ENCODE measurements around the gene USH1C.

DNA sequence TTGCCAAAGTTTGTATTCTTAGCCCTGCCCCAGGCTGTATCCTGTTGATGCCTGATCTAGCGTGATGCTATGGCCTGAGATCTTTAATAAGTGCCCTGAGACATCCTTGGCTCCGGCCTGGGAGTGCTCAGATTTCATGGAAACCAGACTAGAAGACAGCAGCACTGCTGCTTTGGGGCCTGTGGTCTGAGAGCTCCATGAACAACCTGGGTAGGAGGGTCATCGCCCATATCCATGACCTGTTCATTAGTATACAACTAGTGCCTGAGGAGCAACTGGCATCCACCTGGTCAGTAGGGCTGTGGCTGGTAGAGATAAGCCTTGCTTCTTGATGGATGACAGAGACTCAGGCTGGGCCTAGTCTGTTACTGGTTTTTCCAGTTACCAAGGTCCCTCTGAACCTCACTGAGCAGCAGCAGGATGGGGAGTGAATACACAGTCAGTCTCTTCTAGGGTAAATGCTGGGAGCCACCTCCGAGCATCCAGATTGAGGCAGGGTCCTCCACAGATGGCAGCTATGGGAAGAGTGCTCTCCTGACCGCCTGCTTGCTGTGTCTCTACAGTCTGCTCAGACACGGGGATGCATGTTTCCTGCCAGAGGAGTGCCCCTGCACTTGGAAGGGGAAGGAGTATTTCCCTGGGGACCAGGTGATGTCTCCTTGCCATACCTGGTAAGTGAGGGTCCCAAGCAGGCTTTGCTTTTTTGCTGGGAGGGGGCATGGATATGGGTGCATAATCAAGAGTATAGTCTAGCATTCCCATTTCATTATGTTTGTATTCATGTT lies 41.9 kb upstream of the USH1C start:
- TF ChIP-seq, protein P1, sequence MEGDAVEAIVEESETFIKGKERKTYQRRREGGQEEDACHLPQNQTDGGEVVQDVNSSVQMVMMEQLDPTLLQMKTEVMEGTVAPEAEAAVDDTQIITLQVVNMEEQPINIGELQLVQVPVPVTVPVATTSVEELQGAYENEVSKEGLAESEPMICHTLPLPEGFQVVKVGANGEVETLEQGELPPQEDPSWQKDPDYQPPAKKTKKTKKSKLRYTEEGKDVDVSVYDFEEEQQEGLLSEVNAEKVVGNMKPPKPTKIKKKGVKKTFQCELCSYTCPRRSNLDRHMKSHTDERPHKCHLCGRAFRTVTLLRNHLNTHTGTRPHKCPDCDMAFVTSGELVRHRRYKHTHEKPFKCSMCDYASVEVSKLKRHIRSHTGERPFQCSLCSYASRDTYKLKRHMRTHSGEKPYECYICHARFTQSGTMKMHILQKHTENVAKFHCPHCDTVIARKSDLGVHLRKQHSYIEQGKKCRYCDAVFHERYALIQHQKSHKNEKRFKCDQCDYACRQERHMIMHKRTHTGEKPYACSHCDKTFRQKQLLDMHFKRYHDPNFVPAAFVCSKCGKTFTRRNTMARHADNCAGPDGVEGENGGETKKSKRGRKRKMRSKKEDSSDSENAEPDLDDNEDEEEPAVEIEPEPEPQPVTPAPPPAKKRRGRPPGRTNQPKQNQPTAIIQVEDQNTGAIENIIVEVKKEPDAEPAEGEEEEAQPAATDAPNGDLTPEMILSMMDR (IDR thresholded peaks at IDR 0.05): no peak
- no peak for TF ChIP-seq POLR2AphosphoS5 (IDR thresholded peaks at IDR 0.05)
- TF ChIP-seq POLR2A (IDR thresholded peaks at IDR 0.05): no peak

Measured in gastroesophageal sphincter (tissue), 3 donors.